ENCODE measurements around the gene ADCY2. TPM values are rescaled to one million over a fixed set of nuclear protein-coding genes. Genes with fewer than 3 reads are reported as not detected.

ADCY2 gene
- total and polyA plus RNA-seq, 9 of the 15 experiments (the other 6 are each of a cell fraction or from before 2014, with no cell fraction given): 0.01 to 0.15 (median 0.03) TPM; not detected in 5

DNA sequence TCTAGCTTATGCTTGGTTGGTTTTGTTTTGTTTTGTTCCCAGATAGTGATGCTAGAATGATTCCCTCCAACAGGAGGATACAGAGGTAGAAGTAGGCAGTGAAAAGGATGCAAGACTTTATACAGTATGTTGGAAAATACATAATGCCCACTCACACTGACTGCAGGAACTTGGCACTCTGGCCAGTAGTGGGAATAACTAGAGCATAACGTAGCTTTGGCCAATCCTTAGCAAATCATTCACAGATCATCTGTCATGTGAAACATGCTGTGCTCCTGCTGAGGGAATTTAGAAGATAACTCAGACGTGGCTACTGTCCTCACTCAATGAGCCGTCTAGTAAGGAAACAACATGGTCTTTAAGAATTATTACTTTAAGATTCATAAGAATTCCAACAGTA, 441.5 kb downstream of the ADCY2 start:
- no peaks in the 10 kb centered on the region for H3K4me1 ChIP-seq (replicated peaks in 1 of 2; ENCODE audit: control insufficient read depth in 2 of 2, insufficient read depth in 2 of 2, low read length in 2 of 2)
- H2AFZ ChIP-seq (ENCODE audit: low read depth, low read length): no peak overlapping the region
- H3K9me1 ChIP-seq (ENCODE audit: control insufficient read depth, insufficient read depth, low read length): no peaks in the 10 kb centered on the region
- H4K20me1 ChIP-seq (replicated peaks; ENCODE audit: control insufficient read depth, insufficient read depth, low read length): no peaks in the 10 kb centered on the region
- no peaks in the 10 kb centered on the region for H3K79me2 ChIP-seq (ENCODE audit: control insufficient read depth, insufficient read depth, low read length)
- intact Hi-C loops (cut with micrococcal nuclease): no loop called here
- 3% methylated on average over 3 of the region's 3 CpGs for WGBS (ENCODE audit: insufficient coverage, low coverage, missing lambda C conversion rate)
- TF ChIP-seq POLR3G (IDR thresholded peaks at IDR 0.05; ENCODE audit: extremely low read depth, insufficient read length, insufficient replicate concordance): no peak
- no peak for TF ChIP-seq XRCC4 (IDR thresholded peaks at IDR 0.05; ENCODE audit: extremely low read depth, insufficient read depth, insufficient read length)
- TF ChIP-seq MAX (CRISPR knock-in tag; IDR thresholded peaks at IDR 0.05): no peak
- TF ChIP-seq SIN3B (IDR thresholded peaks at IDR 0.05; ENCODE audit: low read depth): no peak
- TF ChIP-seq SUPT5H (IDR thresholded peaks at IDR 0.05): no peak
- TF ChIP-seq SMC3 (conservative IDR thresholded peaks at IDR 0.05; ENCODE audit: insufficient read depth, low read depth, low read length): no peak
- TF ChIP-seq RUNX1 (IDR thresholded peaks at IDR 0.05; ENCODE audit: low read depth): no peak
- TF ChIP-seq, protein P1, sequence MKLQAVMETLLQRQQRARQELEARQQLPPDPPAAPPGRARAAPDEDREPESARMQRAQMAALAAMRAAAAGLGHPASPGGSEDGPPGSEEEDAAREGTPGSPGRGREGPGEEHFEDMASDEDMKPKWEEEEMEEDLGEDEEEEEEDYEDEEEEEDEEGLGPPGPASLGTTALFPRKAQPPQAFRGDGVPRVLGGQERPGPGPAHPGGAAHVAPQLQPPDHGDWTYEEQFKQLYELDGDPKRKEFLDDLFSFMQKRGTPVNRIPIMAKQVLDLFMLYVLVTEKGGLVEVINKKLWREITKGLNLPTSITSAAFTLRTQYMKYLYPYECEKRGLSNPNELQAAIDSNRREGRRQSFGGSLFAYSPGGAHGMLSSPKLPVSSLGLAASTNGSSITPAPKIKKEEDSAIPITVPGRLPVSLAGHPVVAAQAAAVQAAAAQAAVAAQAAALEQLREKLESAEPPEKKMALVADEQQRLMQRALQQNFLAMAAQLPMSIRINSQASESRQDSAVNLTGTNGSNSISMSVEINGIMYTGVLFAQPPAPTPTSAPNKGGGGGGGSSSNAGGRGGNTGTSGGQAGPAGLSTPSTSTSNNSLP (IDR thresholded peaks at IDR 0.05; ENCODE audit: borderline replicate concordance, low read depth, low read length): no peak
- H3K9me3 ChIP-seq (replicated peaks; ENCODE audit: control insufficient read depth, insufficient read depth, low read depth, low read length): no peaks in the 10 kb centered on the region
- H3K4me2 ChIP-seq (ENCODE audit: insufficient read depth, low read length): no peak overlapping the region
- no peaks in the 10 kb centered on the region for H3K27me3 ChIP-seq (ENCODE audit: control insufficient read depth in 2 of 2, insufficient read depth in 2 of 2, low read length in 2 of 2)
- H3K4me3 ChIP-seq: no peak overlapping the region
- in situ Hi-C loops (cut with MboI): no loop called here
- FAIRE-seq: no peak
- POLR2A ChIA-PET: interaction anchor here (0.7 to 0.9 kb wide), 2 partner anchors 18 to 70 kb away, joined by 3 read pairs; no protein-coding TSS in a partner anchor
- CTCF ChIA-PET (ENCODE audit: low intra/inter-chr PET ratio): no interaction called here
- DNase-seq (ENCODE audit: extremely low read depth in 1 of 4, low spot score in 3 of 4): no peak
- BruUV-seq (replicated peaks): no TSS peak
- H3K36me3 ChIP-seq (ENCODE audit: control insufficient read depth, insufficient read depth, low read length): no peaks in the 10 kb centered on the region
- no peak overlapping the region for H3K27ac ChIP-seq (ENCODE audit: extremely low read depth, low read depth, low read length)
- no peak for ATAC-seq
- no peak overlapping the region for H3K9ac ChIP-seq (ENCODE audit: insufficient read depth in 1 of 2, low read depth in 2 of 2, low read length in 2 of 2)

Data from K562 (cell line).